HS-27A (cell line): ENCODE measurements around the gene TIMP4.

Experiments
- DNase-seq: peaks from one replicate; pipeline ENCODE4 v3.0.0-alpha.2; 2012; ENCODE audit warnings: low read depth, missing footprints

The TIMP4 gene

GRCh38 chr3:12158387-12159226, at the start of gene TIMP4:
TSS of gene TIMP4 (minus strand) at chr3:12158912. CDS start at chr3:12158840, 72 bp downstream.
- no peak for DNase-seq

- no peak for DNase-seq
These were observed 46.5 kb upstream of the TIMP4 start for GRCh38 chr3:12205171-12205570.

- DNase-seq, result no peak
These were observed 43.1 kb upstream of the TIMP4 start for GRCh38 chr3:12201813-12202212.

- no peak for DNase-seq
These were observed 39.6 kb upstream of the TIMP4 start for GRCh38 chr3:12198301-12198700.

GRCh38 chr3:12197475-12197874, 38.8 kb upstream of the TIMP4 start:
- DNase-seq, result no peak

- no peak for DNase-seq
These were observed 38.0 kb upstream of the TIMP4 start for GRCh38 chr3:12196684-12197083.

- DNase-seq, result no peak
These were observed 36.5 kb upstream of the TIMP4 start for GRCh38 chr3:12195231-12195630.

GRCh38 chr3:12194669-12195161, 36.0 kb upstream of the TIMP4 start:
- DNase-seq, result no peak

GRCh38 chr3:12194209-12194608, 35.5 kb upstream of the TIMP4 start:
- DNase-seq, result no peak

GRCh38 chr3:12193485-12194165, 34.9 kb upstream of the TIMP4 start:
- DNase-seq, result peak; percentile 94

- DNase-seq, result no peak
These were observed 34.2 kb upstream of the TIMP4 start for GRCh38 chr3:12192655-12193484.

GRCh38 chr3:12192173-12192572, 33.5 kb upstream of the TIMP4 start:
- no peak for DNase-seq

GRCh38 chr3:12191559-12191958, 32.8 kb upstream of the TIMP4 start:
- no peak for DNase-seq

- DNase-seq, result no peak
These were observed 32.1 kb upstream of the TIMP4 start for GRCh38 chr3:12190832-12191231.

GRCh38 chr3:12190221-12190807, 31.6 kb upstream of the TIMP4 start:
- no peak for DNase-seq

GRCh38 chr3:12188681-12189287, 30.1 kb upstream of the TIMP4 start:
- no peak for DNase-seq

GRCh38 chr3:12188328-12188648, 29.6 kb upstream of the TIMP4 start:
- DNase-seq, result no peak

- no peak for DNase-seq
These were observed 29.0 kb upstream of the TIMP4 start for GRCh38 chr3:12187448-12188327.

GRCh38 chr3:12186515-12187286, 28.0 kb upstream of the TIMP4 start:
- DNase-seq, result no peak

- no peak for DNase-seq
These were observed 27.3 kb upstream of the TIMP4 start for GRCh38 chr3:12186046-12186445.
